Right atrium auricular region (tissue), 2 donors: ENCODE results near the gene POLR2L. TPM values are rescaled to one million over a fixed set of nuclear protein-coding genes. Genes with fewer than 3 reads are reported as not detected.

Experiments
- DNase-seq: peaks from one replicate; pipeline ENCODE4 v3.0.0-alpha.2; 2019; ENCODE audit warnings: low spot score
- H3K27ac ChIP-seq, 2 donors: fragments of 200-600 bp; sonication (generic); 1 replicate in 1 of 2; 2 replicates in 1 of 2; pipeline ENCODE4 v1.5.1; 2016 to 2019
- H3K27me3 ChIP-seq, 2 donors: fragments of 200-600 bp; sonication (generic); one replicate each; pipeline versions ENCODE4 v1.5.1 to v1.6.0; 2017 to 2019
- H3K36me3 ChIP-seq: fragments of 200-600 bp; sonication (generic); one replicate; pipeline ENCODE4 v1.5.1; 2016
- H3K4me1 ChIP-seq, 2 donors: fragments of 200-600 bp; sonication (generic); one replicate each; pipeline versions ENCODE4 v1.5.1 to v1.6.0; 2017 to 2019
- H3K4me3 ChIP-seq, 2 donors: fragments of 200-600 bp; sonication (generic); 1 replicate in 1 of 2; 2 replicates in 1 of 2; pipeline ENCODE4 v1.5.1; 2017 to 2019; ENCODE audit warnings: mild to moderate bottlenecking in 1 of 2, moderate library complexity in 1 of 2
- H3K9me3 ChIP-seq, 2 donors: fragments of 200-600 bp; sonication (generic); one replicate each; pipeline ENCODE4 v1.5.1; 2019
- CTCF ChIP-seq, 2 donors: fragments of 200-600 bp; sonication (generic); IDR thresholded peaks; one replicate each; pipeline ENCODE4 v1.5.1; 2019; ENCODE audit warnings: antibody characterized with exemption in 2 of 2
- total RNA-seq, 2 donors: library from RNA; depleted of rRNA; stranded (reverse); fragments of >200 nt; gene quantifications; one replicate each; pipeline ENCODE4 v1.1.0, GENCODE V29; 2016

The POLR2L gene
- total RNA-seq, 2 donors from 2014 or later = 54.5 to 132 TPM

DNA sequence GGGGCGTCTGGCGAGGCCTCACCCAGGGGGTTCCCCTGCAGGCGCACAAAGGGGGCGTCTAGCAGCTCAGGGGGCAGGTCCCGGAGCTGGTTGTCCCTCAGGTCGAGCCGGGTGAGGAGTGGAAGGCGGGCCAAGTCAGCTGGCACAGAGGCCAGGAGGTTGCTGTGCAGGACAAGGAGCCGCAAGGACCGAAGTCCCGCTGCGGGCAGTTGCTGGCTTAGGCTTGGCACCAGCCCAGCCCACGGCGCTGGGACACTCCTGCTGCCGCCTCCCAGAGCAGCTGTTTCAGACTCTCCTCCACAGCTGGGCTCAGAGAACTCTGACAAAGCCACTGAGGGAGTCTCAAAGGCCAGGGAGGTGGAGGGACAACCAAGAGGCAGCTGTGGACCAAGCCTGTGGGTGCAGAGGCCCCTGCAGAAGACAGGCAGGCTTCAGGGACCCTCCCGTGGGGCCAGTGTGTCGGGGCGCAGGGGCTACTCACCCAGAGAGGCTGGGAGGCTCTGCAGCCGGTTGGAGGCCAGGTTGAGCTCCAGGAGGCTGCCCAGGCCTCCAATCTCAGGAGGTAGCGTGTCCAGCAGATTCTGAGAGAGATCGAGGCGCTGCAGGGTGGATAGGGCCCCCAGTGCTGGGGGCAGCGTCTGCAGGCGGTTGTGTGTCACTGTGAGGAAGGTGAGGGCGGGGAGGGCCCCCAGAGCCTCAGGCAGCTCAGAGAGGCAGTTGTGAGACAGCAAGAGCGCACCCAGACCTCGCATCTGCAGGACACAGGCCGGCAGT lies 39.4 kb downstream of the POLR2L start:
- no peak overlapping the region for H3K4me3 ChIP-seq
- H3K36me3 ChIP-seq = no peaks in the 10 kb centered on the region
- H3K9me3 ChIP-seq = no peaks in the 10 kb centered on the region
- H3K4me1 ChIP-seq = peaks cover 0 to 33% of the 10 kb centered on the region in 2 donors
- no peak for DNase-seq
- no peak overlapping the region for H3K27ac ChIP-seq
- TF ChIP-seq CTCF (IDR thresholded peaks at IDR 0.05) = no peak
- H3K27me3 ChIP-seq = no peaks in the 10 kb centered on the region

- Histone ChIP-seq H3K4me1 (peaks cover 0 to 35% of the 10 kb centered on the region in 2 donors), H3K27me3 (no peaks in the 10 kb centered on the region), H3K4me3 (no peak overlapping the region), H3K27ac (no peak overlapping the region), H3K9me3 (no peaks in the 10 kb centered on the region), H3K36me3 (no peaks in the 10 kb centered on the region)
- no peak for TF ChIP-seq CTCF (IDR thresholded peaks at IDR 0.05)
- DNase-seq = no peak
Measured at GRCh38 chr11:802018-802617, 40.2 kb downstream of the POLR2L start.

GRCh38 chr11:801097-801780 lies 41.1 kb downstream of the POLR2L start:
- H3K4me1 ChIP-seq = peaks cover 0 to 43% of the 10 kb centered on the region in 2 donors
- H3K36me3 ChIP-seq = no peaks in the 10 kb centered on the region
- TF ChIP-seq CTCF (IDR thresholded peaks at IDR 0.05) = no peak
- H3K27me3 ChIP-seq = no peaks in the 10 kb centered on the region
- no peak overlapping the region for H3K4me3 ChIP-seq
- no peak for DNase-seq
- no peaks in the 10 kb centered on the region for H3K9me3 ChIP-seq
- no peak overlapping the region for H3K27ac ChIP-seq

DNA sequence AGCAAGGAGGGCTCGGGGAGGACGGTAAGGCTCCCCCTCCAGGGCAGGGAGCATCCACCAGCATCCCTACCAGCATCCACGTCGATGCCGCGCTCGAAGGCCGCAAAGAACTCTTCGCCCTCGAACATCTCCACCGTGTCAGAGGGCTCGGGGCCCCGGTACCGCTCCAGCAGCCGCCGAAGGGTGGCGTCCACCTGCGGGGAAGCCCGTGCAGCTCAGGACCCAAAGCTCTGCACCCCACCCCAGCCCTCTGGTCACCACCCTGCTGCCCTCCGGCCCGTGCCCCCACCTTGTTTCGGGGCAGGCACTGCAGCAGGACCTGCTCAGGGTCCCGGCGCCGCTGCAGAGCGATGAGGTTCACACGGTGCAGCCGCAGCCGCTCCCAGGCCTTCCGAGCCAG lies 41.9 kb downstream of the POLR2L start:
- Histone ChIP-seq H3K27ac (no peak overlapping the region), H3K9me3 (no peaks in the 10 kb centered on the region), H3K4me3 (no peak overlapping the region), H3K27me3 (no peaks in the 10 kb centered on the region), H3K4me1 (peaks cover 0 to 47% of the 10 kb centered on the region in 2 donors), H3K36me3 (no peaks in the 10 kb centered on the region)
- TF ChIP-seq CTCF (IDR thresholded peaks at IDR 0.05) = no peak
- no peak for DNase-seq

GRCh38 chr11:799641-800316 lies 42.5 kb downstream of the POLR2L start:
- Histone ChIP-seq H3K4me1 (peaks cover 0 to 48% of the 10 kb centered on the region in 2 donors), H3K9me3 (no peaks in the 10 kb centered on the region)
- no peak for DNase-seq

More at GRCh38 chr11:799641-800316, 42.5 kb downstream of the POLR2L start:
- no peak overlapping the region for H3K4me3 ChIP-seq
- no peaks in the 10 kb centered on the region for H3K27me3 ChIP-seq
- no peak overlapping the region for H3K27ac ChIP-seq
- no peaks in the 10 kb centered on the region for H3K36me3 ChIP-seq
- no peak for TF ChIP-seq CTCF (IDR thresholded peaks at IDR 0.05)
